GM12872 (cell line): ENCODE measurements around the gene PPFIA3.

Experiments
- CTCF ChIP-seq: IDR thresholded peaks from 3 replicates; pipeline ENCODE4 v1.5.1; 2011; ENCODE audit warnings: low read depth, mild to moderate bottlenecking, low read length, moderate library complexity; ENCODE audit not compliant: insufficient read depth

The PPFIA3 gene

GRCh38 chr19:49084206-49085019 is 34.9 kb upstream of the PPFIA3 start:
- no peak for TF ChIP-seq CTCF

DNA sequence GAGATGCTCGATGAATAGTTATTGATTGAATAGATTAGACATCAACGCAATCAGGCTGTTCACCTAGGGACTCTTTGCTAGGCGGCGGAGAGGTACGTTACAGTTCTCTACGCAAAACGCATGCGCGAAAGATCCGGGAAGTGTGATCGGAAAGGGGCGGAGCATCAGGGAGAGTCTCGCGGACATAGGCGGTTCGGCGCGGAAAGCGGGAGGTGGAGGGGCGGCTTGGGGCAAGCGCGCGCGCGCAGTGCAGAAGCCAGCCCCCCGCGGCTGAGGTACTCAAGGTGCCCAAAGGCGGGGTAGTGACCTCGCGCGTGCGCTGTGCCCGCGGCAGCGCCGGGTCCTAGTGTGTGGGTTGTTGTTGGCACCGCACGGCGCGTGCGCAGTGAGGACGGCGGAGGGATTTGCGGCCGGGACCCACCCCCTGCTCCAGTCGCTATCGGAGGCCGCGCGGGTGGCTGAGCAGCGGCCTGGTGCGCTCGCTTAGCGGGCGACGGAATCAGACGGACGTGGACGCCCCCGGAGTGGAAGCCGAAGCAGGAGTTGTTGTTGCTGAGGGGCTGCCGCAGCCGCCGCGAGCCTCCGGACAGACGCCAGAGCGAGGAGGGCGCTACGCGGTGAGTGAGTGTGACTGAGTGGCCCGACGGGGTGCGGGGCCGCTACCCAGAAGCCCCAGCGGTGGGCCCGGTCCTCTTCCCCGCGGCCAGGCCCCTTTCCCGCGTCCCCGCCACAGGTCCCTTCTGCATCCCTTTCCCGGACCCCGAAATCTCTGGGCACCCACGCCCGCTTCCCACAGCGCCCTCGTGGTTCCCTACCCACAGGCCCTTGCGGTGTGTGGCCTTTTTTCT is 34.1 kb upstream of the PPFIA3 start, which contains the start of gene SNRNP70:
SNRNP70 (plus strand) TSS at position 432 of the 848 bp plus-strand sequence. CDS start 964 bp downstream, outside the sequence.
- no peak for TF ChIP-seq CTCF

DNA sequence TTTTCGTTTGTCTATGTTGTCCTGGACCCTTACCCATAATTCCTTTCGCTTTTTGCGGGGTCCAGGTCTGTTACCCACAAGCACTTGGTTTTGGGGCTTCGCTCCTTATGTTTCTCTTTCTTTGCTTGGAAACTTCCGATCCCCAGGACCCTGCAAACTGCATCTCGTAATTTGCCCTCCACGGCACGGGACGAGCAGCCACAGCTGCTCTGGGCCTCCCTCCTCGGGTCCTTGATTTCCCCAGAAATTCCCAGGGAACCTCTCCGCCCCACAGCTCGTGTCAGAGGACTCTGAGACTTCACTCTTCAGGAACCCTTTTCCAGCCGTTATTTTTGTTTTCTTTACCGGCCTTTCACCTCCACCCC is 33.5 kb upstream of the PPFIA3 start:
- TF ChIP-seq CTCF: no peak

- no peak for TF ChIP-seq CTCF
Observed at GRCh38 chr19:49086296-49086695, 33.0 kb upstream of the PPFIA3 start.

GRCh38 chr19:49091391-49092038 is 27.8 kb upstream of the PPFIA3 start:
- no peak for TF ChIP-seq CTCF

GRCh38 chr19:49092686-49093085 is 26.7 kb upstream of the PPFIA3 start:
- TF ChIP-seq CTCF: no peak
